Effector CD4-positive, alpha-beta T cell (primary cell): ENCODE results near the gene ACOXL.

Experiments used
- DNase-seq: peaks from one replicate; pipeline ENCODE4 v3.0.0-alpha.2; 2020

Gene ACOXL

GRCh38 chr2:111145951-111146350 is 413.6 kb downstream of the ACOXL start:
- DNase-seq: no peak

GRCh38 chr2:111148225-111148873 is 416.0 kb downstream of the ACOXL start:
- DNase-seq: no peak

GRCh38 chr2:111148925-111149324 is 416.6 kb downstream of the ACOXL start:
- no peak for DNase-seq

- no peak for DNase-seq
Observed at GRCh38 chr2:111149882-111150455, 417.6 kb downstream of the ACOXL start.

- no peak for DNase-seq
Observed at GRCh38 chr2:111154758-111155157, 422.4 kb downstream of the ACOXL start.

- no peak for DNase-seq
Observed at GRCh38 chr2:111155610-111156009, 423.2 kb downstream of the ACOXL start.

GRCh38 chr2:111156529-111156928 is 424.2 kb downstream of the ACOXL start:
- DNase-seq: no peak

GRCh38 chr2:111157071-111157661 is 424.8 kb downstream of the ACOXL start:
- no peak for DNase-seq

- DNase-seq: no peak
Observed at GRCh38 chr2:111157798-111158197, 425.4 kb downstream of the ACOXL start.

- DNase-seq: no peak
Observed at GRCh38 chr2:111159641-111160040, 427.3 kb downstream of the ACOXL start.

- no peak for DNase-seq
Observed at GRCh38 chr2:111160758-111161157, 428.4 kb downstream of the ACOXL start.

- no peak for DNase-seq
Observed at GRCh38 chr2:111161971-111162370, 429.6 kb downstream of the ACOXL start.

- DNase-seq: no peak
Observed at GRCh38 chr2:111162718-111163331, 430.5 kb downstream of the ACOXL start.

- no peak for DNase-seq
Observed at GRCh38 chr2:111164078-111164477, 431.7 kb downstream of the ACOXL start.

GRCh38 chr2:111165084-111165483 is 432.7 kb downstream of the ACOXL start:
- DNase-seq: no peak

- no peak for DNase-seq
Observed at GRCh38 chr2:111166115-111166514, 433.7 kb downstream of the ACOXL start.

- no peak for DNase-seq
Observed at GRCh38 chr2:111167076-111167862, 434.9 kb downstream of the ACOXL start.

- no peak for DNase-seq
Observed at GRCh38 chr2:111167863-111168162, 435.4 kb downstream of the ACOXL start.
